Upper lobe of left lung (tissue), 6 donors: ENCODE results near the gene LARGE1. TPM values are rescaled to one million over a fixed set of nuclear protein-coding genes. Genes with fewer than 3 reads are reported as not detected.
A peak's percentile ranks its signal among the peaks of the same experiment; 100 is the strongest.

ENCODE experiments used
- ATAC-seq, 2 donors: fragments of 200-7000 bp; cut with Tn5 transposase; one replicate each; pipeline ENCODE4 v1.9.1; 2022; ENCODE audit warnings: mild to moderate bottlenecking in 2 of 2, moderate library complexity in 2 of 2; ENCODE audit not compliant: low FRiP score in 2 of 2
- DNase-seq, 2 donors: peaks; one replicate each; pipeline ENCODE4 v3.0.0-alpha.2; 2019 to 2020
- H3K27ac ChIP-seq, 4 donors: fragments of 200-600 bp; sonication (generic); one replicate each; pipeline ENCODE4 v1.5.1; 2016 to 2019
- H3K27me3 ChIP-seq, 4 donors: fragments of 200-600 bp; sonication (generic); one replicate each; pipeline ENCODE4 v1.5.1; 2017 to 2019
- H3K36me3 ChIP-seq, 4 donors: fragments of 200-600 bp; sonication (generic); one replicate each; pipeline ENCODE4 v1.5.1; 2016 to 2019
- H3K4me1 ChIP-seq, 4 donors: fragments of 200-600 bp; sonication (generic); one replicate each; pipeline ENCODE4 v1.5.1; 2018 to 2019
- H3K4me3 ChIP-seq, 4 donors: fragments of 200-600 bp; sonication (generic); one replicate each; pipeline ENCODE4 v1.5.1; 2017 to 2019; ENCODE audit warnings: mild to moderate bottlenecking in 2 of 4, moderate library complexity in 1 of 4
- H3K9me3 ChIP-seq, 4 donors: fragments of 200-600 bp; sonication (generic); one replicate each; pipeline ENCODE4 v1.5.1; 2018 to 2019
- CTCF ChIP-seq, 6 experiments: fragments of 450-650 bp in 4 of 6; fragments of 200-600 bp in 2 of 6; sonication (generic) in 2 of 6; IDR thresholded peaks; one replicate each; pipeline ENCODE4 v1.5.1; 2016 to 2019; ENCODE audit warnings: antibody characterized with exemption in 6 of 6
- EP300 ChIP-seq, 4 donors: sonication (generic); formaldehyde crosslinking; IDR thresholded peaks; one replicate each; pipeline ENCODE4 v1.5.1; 2017; ENCODE audit warnings: antibody characterized with exemption in 4 of 4, control low read depth in 2 of 4
- POLR2A ChIP-seq, 4 donors: fragments of 450-650 bp; IDR thresholded peaks; one replicate each; pipeline ENCODE4 v1.5.1; 2016 to 2017; ENCODE audit warnings: antibody characterized with exemption in 4 of 4, mild to moderate bottlenecking in 2 of 4
- POLR2AphosphoS5 ChIP-seq, 2 donors: sonication (generic); formaldehyde crosslinking; IDR thresholded peaks; one replicate each; pipeline ENCODE4 v1.5.1; 2017; ENCODE audit warnings: antibody characterized with exemption in 2 of 2
- WGBS, 2 donors: methylation state at CpG; one replicate each; pipeline ENCODE4 v1.1.5; 2017 to 2018; 5-methylcytosine and 5-hydroxymethylcytosine counted together
- total RNA-seq, 6 donors: library from RNA; depleted of rRNA in 4 of 6; stranded (reverse); fragments of >200 nt in 4 of 6; gene quantifications; one replicate each; pipeline versions ENCODE4 v1.1.0 to v1.2.1, GENCODE V29; 2016 to 2021
- donor health status: DM: no; HTN: no; CAD: no; lungs with moderate emphysema.
- donor health status: DM: no; HTN: yes; CAD: no; lungs with severe emphysema.

LARGE1 gene
- total RNA-seq, 6 donors from 2014 or later: 14.0 to 56.6 (median 25.3) TPM

DNA sequence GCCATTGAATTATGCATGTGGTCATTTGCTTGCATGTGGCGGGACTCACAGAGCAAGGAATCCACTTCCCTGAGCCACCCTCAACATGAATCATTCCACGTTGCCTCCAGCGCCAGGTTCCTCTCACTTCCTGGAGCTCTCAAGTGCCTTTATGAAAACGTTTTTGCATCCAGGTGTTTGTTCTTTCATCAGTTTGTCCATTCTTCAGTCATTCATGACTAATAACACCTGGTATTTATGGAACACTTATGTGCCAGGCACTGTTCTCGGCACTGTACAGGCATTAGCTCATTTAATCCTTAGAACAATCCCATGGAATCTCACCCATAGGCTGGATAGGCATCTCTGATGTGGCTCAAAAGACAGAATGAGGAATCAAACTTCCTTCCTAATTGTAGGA is 606.0 kb downstream of the LARGE1 start:
- H3K27me3 ChIP-seq: no peaks in the 10 kb centered on the region
- DNase-seq (no peak), ATAC-seq (no peak)
- H3K4me3 ChIP-seq: no peak overlapping the region
- no peaks in the 10 kb centered on the region for H3K4me1 ChIP-seq
- H3K27ac ChIP-seq: no peak overlapping the region
- WGBS, 2 donors: 67 to 81% methylated on average over 5 of the region's 5 CpGs
- H3K36me3 ChIP-seq: no peaks in the 10 kb centered on the region
- no peaks in the 10 kb centered on the region for H3K9me3 ChIP-seq
- TF ChIP-seq POLR2A (IDR thresholded peaks at IDR 0.05) (no peak), CTCF (IDR thresholded peaks at IDR 0.05) (no peak), EP300 (IDR thresholded peaks at IDR 0.05) (no peak), POLR2AphosphoS5 (IDR thresholded peaks at IDR 0.05) (no peak)

DNA sequence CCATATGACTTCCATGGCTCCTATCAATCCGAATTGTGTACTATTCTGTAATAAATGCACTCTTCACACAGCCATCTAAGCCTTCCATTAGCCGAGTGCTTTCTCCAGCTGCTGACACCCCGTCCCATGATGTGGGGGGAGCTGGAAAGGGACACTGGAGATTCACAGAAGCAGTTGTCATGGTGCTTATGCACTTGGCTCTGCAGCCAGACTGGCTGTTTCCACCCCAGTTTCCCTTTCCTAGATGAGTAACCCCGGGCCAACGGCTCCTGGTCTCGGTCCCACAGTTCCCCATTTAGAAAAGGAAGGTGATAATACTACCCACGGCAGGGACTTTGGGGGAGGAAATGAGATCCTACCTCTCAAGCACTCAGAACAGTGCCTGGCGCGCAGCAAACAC is 617.2 kb downstream of the LARGE1 start:
- H3K27me3 ChIP-seq: no peaks in the 10 kb centered on the region
- H3K4me3 ChIP-seq: no peak overlapping the region
- H3K9me3 ChIP-seq: no peaks in the 10 kb centered on the region
- H3K36me3 ChIP-seq: no peaks in the 10 kb centered on the region
- 67 to 69% methylated on average over 9 of the region's 9 CpGs for WGBS, 2 donors
- no peak for ATAC-seq
- TF ChIP-seq CTCF (IDR thresholded peaks at IDR 0.05) (no peak), EP300 (IDR thresholded peaks at IDR 0.05) (no peak), POLR2AphosphoS5 (IDR thresholded peaks at IDR 0.05) (no peak), POLR2A (IDR thresholded peaks at IDR 0.05) (no peak)
- H3K27ac ChIP-seq: no peak overlapping the region
- DNase-seq: no peak
- H3K4me1 ChIP-seq: peaks cover 0 to 5% (median 0%) of the 10 kb centered on the region in 4 donors

DNA sequence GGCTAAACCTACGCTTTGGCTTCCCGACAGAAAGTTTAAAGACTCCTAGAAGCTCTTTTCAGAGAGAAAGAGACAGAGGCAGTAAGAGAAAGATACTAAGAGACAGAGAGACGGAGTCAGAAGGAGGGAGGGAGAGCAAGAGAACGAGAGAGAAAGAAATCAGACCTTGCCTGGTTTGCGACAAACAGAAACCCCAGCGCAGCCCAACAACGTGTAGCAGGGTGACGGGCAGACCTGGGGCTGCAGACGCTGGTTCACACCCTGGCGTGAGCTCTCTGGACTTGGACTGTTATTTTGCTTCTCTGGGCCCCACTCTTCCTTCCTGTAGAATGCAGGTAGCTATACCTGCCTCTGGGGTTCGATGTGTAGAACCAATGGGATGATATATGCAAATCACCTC is 617.7 kb downstream of the LARGE1 start:
- no peak for DNase-seq

DNA sequence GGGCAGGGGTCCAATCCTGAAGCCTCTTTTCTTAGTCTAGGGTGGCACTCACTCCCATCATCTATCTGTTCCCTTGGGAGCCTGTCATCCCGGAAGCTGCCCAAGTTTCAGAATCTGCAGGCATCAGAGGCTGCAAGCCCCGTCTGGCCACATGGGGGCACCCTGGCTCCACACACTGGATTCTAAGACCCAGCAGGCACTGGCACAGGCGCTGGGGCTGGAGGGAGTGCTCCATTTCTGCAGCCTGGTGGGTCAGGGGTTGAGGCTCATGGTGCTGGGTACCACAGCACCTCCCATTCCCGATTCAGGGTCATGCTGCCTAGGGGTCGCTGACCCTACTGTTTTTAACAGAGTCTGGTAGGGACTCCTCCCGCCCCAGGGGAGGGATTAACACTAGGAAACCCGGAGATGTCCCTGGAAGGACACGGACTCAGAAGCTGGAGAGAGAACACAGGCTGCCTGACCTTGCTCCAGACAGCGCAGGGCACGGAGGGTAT is 618.2 kb downstream of the LARGE1 start:
- no peak for TF ChIP-seq EP300 (IDR thresholded peaks at IDR 0.05)
- peak; percentile 78 to 91 (median 81) for TF ChIP-seq CTCF (IDR thresholded peaks at IDR 0.05)
- DNase-seq (peak; percentile 67 to 88), ATAC-seq (peak; percentile 83 to 88)
- Histone ChIP-seq H3K36me3 (no peaks in the 10 kb centered on the region), H3K4me3 (no peak overlapping the region), H3K27ac (no peak overlapping the region), H3K27me3 (no peaks in the 10 kb centered on the region), H3K4me1 (peaks cover 0 to 5% (median 0%) of the 10 kb centered on the region in 4 donors), H3K9me3 (no peaks in the 10 kb centered on the region)
- WGBS, 2 donors: 35 to 39% methylated on average over 8 to 10 of the region's 10 CpGs

More for the DNA sequence above, 617.7 kb downstream of the LARGE1 start:
- TF ChIP-seq POLR2AphosphoS5 (IDR thresholded peaks at IDR 0.05) (no peak), POLR2A (IDR thresholded peaks at IDR 0.05) (no peak), EP300 (IDR thresholded peaks at IDR 0.05) (no peak), CTCF (IDR thresholded peaks at IDR 0.05) (no peak)
- ATAC-seq: no peak
- H3K36me3 ChIP-seq: no peaks in the 10 kb centered on the region
- H3K27ac ChIP-seq: no peak overlapping the region
- H3K27me3 ChIP-seq: no peaks in the 10 kb centered on the region
- WGBS, 2 donors: 87 to 88% methylated on average over 11 of the region's 11 CpGs
- no peaks in the 10 kb centered on the region for H3K9me3 ChIP-seq
- no peak overlapping the region for H3K4me3 ChIP-seq
- H3K4me1 ChIP-seq: peaks cover 0 to 5% (median 0%) of the 10 kb centered on the region in 4 donors

- Histone ChIP-seq H3K4me1 (peaks cover 0 to 5% (median 0%) of the 10 kb centered on the region in 4 donors), H3K9me3 (no peaks in the 10 kb centered on the region), H3K27me3 (no peaks in the 10 kb centered on the region), H3K4me3 (no peak overlapping the region), H3K36me3 (no peaks in the 10 kb centered on the region), H3K27ac (no peak overlapping the region)
- ATAC-seq: no peak
- no peak for DNase-seq
- 65 to 82% methylated on average over 1 of the region's 1 CpG for WGBS, 2 donors
- TF ChIP-seq POLR2A (IDR thresholded peaks at IDR 0.05): no peak
- no peak for TF ChIP-seq CTCF (IDR thresholded peaks at IDR 0.05)
- no peak for TF ChIP-seq POLR2AphosphoS5 (IDR thresholded peaks at IDR 0.05)
- TF ChIP-seq EP300 (IDR thresholded peaks at IDR 0.05): no peak
Observed at GRCh38 chr22:33300165-33300564, 620.1 kb downstream of the LARGE1 start.
